Activated T-helper 1 cell treated with anti-CD3 and anti-CD28 coated beads, Interleukin-12 subunit alpha, Interleukin-12 subunit beta, Interleukin-2, Interleukin-4 antibody, amounts not matched to agents 30 ng/mL and 10 ng/mL and 1 ng/mL, durations not matched to agents 14 hours and 24 hours and 36 hours (primary cell): ENCODE data around the gene HHAT. TPM values are rescaled to one million over a fixed set of nuclear protein-coding genes. Genes with fewer than 3 reads are reported as not detected.
"Not testable (repeated sequence)": the region's sequence is repeated elsewhere in the genome, so short reads cannot be mapped to it uniquely, and the experiment has no call there.

Experiments
- DNase-seq: peaks from one replicate; pipeline ENCODE4 v3.0.0; 2021; ENCODE audit warnings: low spot score
- H3K27ac Mint-ChIP-seq: one replicate; pipeline ENCODE4 v1.8.0; 2021; ENCODE audit warnings: mild to moderate bottlenecking, mixed read lengths
- H3K27me3 Mint-ChIP-seq: one replicate; pipeline ENCODE4 v1.8.0; 2022; ENCODE audit warnings: mild to moderate bottlenecking, moderate library complexity, mixed read lengths; ENCODE audit not compliant: insufficient read depth
- H3K36me3 Mint-ChIP-seq: one replicate; pipeline ENCODE4 v1.8.0; 2021; ENCODE audit warnings: low read depth, mixed read lengths
- H3K4me1 Mint-ChIP-seq: one replicate; pipeline ENCODE4 v1.8.0; 2021; ENCODE audit warnings: low read depth, mixed read lengths
- H3K4me3 Mint-ChIP-seq: one replicate; pipeline ENCODE4 v1.8.0; 2021; ENCODE audit warnings: mild to moderate bottlenecking, moderate library complexity, mixed read lengths
- H3K9me3 Mint-ChIP-seq: one replicate; pipeline ENCODE4 v1.8.0; 2021; ENCODE audit warnings: mixed read lengths
- intact Hi-C: fragments of 100-400 bp; cut with micrococcal nuclease; formaldehyde crosslinking; loops from one replicate; pipeline ENCODE4 v1.15.1; 2024
- total RNA-seq: library from RNA; stranded (reverse); gene quantifications from 2 replicates; pipeline ENCODE4 v1.2.3, GENCODE V29; 2022

The HHAT gene
- total RNA-seq, 1 donor from 2014 or later, result 0.67 TPM

GRCh38 chr1:210347112-210347511, 18.4 kb downstream of the HHAT start:
- intact Hi-C loops, result loop anchor here (1.0 to 2.0 kb wide), 2 partner anchors 15 to 26 kb away; no protein-coding TSS in a partner anchor
- Mint-ChIP-seq H3K4me1 (peaks cover 11% of the 10 kb centered on the region), H3K9me3 (no peaks in the 10 kb centered on the region), H3K27me3 (peaks cover 6% of the 10 kb centered on the region), H3K36me3 (no peaks in the 10 kb centered on the region), H3K27ac (peak overlapping the region; percentile 3), H3K4me3 (no peak overlapping the region)
- DNase-seq, result no peak

GRCh38 chr1:210351496-210351895, 22.8 kb downstream of the HHAT start:
- DNase-seq, result no peak
- no peak overlapping the region for H3K27ac Mint-ChIP-seq
- no peaks in the 10 kb centered on the region for H3K36me3 Mint-ChIP-seq
- no peak overlapping the region for H3K4me3 Mint-ChIP-seq
- no peaks in the 10 kb centered on the region for H3K9me3 Mint-ChIP-seq
- H3K27me3 Mint-ChIP-seq, result peaks cover 9% of the 10 kb centered on the region
- intact Hi-C loops, result no loop called here
- peaks cover 11% of the 10 kb centered on the region for H3K4me1 Mint-ChIP-seq

- Mint-ChIP-seq H3K4me1 (peaks cover 2% of the 10 kb centered on the region), H3K27ac (no peak overlapping the region), H3K4me3 (no peak overlapping the region), H3K36me3 (no peaks in the 10 kb centered on the region), H3K27me3 (peaks cover 11% of the 10 kb centered on the region), H3K9me3 (no peaks in the 10 kb centered on the region)
- DNase-seq, result no peak
- intact Hi-C loops, result no loop called here
Observed at GRCh38 chr1:210352575-210352974, 23.9 kb downstream of the HHAT start.

- H3K27me3 Mint-ChIP-seq, result peaks cover 11% of the 10 kb centered on the region
- H3K36me3 Mint-ChIP-seq, H3K4me1 Mint-ChIP-seq, DNase-seq, intact Hi-C loops, H3K27ac Mint-ChIP-seq, H3K4me3 Mint-ChIP-seq, H3K9me3 Mint-ChIP-seq: not testable (repeated sequence)
Observed at GRCh38 chr1:210354305-210354704, 25.6 kb downstream of the HHAT start.

- Mint-ChIP-seq H3K36me3 (no peaks in the 10 kb centered on the region), H3K4me3 (no peak overlapping the region), H3K27ac (no peak overlapping the region), H3K4me1 (no peaks in the 10 kb centered on the region), H3K27me3 (peaks cover 4% of the 10 kb centered on the region), H3K9me3 (no peaks in the 10 kb centered on the region)
- no peak for DNase-seq
- intact Hi-C loops, result no loop called here
Observed at GRCh38 chr1:210358626-210359025, 29.9 kb downstream of the HHAT start.

GRCh38 chr1:210359255-210359654, 30.6 kb downstream of the HHAT start:
- no peaks in the 10 kb centered on the region for H3K9me3 Mint-ChIP-seq
- H3K27me3 Mint-ChIP-seq, result peaks cover 4% of the 10 kb centered on the region
- intact Hi-C loops, result no loop called here
- no peak for DNase-seq
- H3K36me3 Mint-ChIP-seq, result no peaks in the 10 kb centered on the region
- no peaks in the 10 kb centered on the region for H3K4me1 Mint-ChIP-seq
- no peak overlapping the region for H3K4me3 Mint-ChIP-seq
- H3K27ac Mint-ChIP-seq, result no peak overlapping the region

- intact Hi-C loops, result loop anchor here (1.0 kb wide), 1 partner anchor 39 kb away; no protein-coding TSS in a partner anchor
- H3K27me3 Mint-ChIP-seq, result peaks cover 4% of the 10 kb centered on the region
- no peaks in the 10 kb centered on the region for H3K4me1 Mint-ChIP-seq
- H3K4me3 Mint-ChIP-seq, result no peak overlapping the region
- no peak overlapping the region for H3K27ac Mint-ChIP-seq
- no peaks in the 10 kb centered on the region for H3K36me3 Mint-ChIP-seq
- no peak for DNase-seq
- no peaks in the 10 kb centered on the region for H3K9me3 Mint-ChIP-seq
Observed at GRCh38 chr1:210360852-210361477, 32.3 kb downstream of the HHAT start.

GRCh38 chr1:210361665-210362064, 33.0 kb downstream of the HHAT start:
- intact Hi-C loops, result loop anchor here (1.0 kb wide), 1 partner anchor 39 kb away; no protein-coding TSS in a partner anchor
- H3K4me1 Mint-ChIP-seq, result no peaks in the 10 kb centered on the region
- no peaks in the 10 kb centered on the region for H3K9me3 Mint-ChIP-seq
- no peak for DNase-seq
- peaks cover 4% of the 10 kb centered on the region for H3K27me3 Mint-ChIP-seq
- H3K27ac Mint-ChIP-seq, result no peak overlapping the region
- no peaks in the 10 kb centered on the region for H3K36me3 Mint-ChIP-seq
- H3K4me3 Mint-ChIP-seq, result no peak overlapping the region

GRCh38 chr1:210362526-210362925, 33.8 kb downstream of the HHAT start:
- no peaks in the 10 kb centered on the region for H3K9me3 Mint-ChIP-seq
- peaks cover 5% of the 10 kb centered on the region for H3K27me3 Mint-ChIP-seq
- intact Hi-C loops, result no loop called here
- no peak overlapping the region for H3K4me3 Mint-ChIP-seq
- H3K36me3 Mint-ChIP-seq, result no peaks in the 10 kb centered on the region
- H3K4me1 Mint-ChIP-seq, result no peaks in the 10 kb centered on the region
- no peak for DNase-seq
- H3K27ac Mint-ChIP-seq, result no peak overlapping the region

GRCh38 chr1:210363119-210363518, 34.4 kb downstream of the HHAT start:
- intact Hi-C loops, result no loop called here
- H3K9me3 Mint-ChIP-seq, result no peaks in the 10 kb centered on the region

GRCh38 chr1:210364479-210364878, 35.8 kb downstream of the HHAT start:
- H3K9me3 Mint-ChIP-seq, result no peaks in the 10 kb centered on the region
- no peak for DNase-seq
- no peaks in the 10 kb centered on the region for H3K4me1 Mint-ChIP-seq

More at GRCh38 chr1:210363119-210363518, 34.4 kb downstream of the HHAT start:
- no peak overlapping the region for H3K27ac Mint-ChIP-seq
- DNase-seq, result no peak
- no peak overlapping the region for H3K4me3 Mint-ChIP-seq
- H3K27me3 Mint-ChIP-seq, result peaks cover 5% of the 10 kb centered on the region
- no peaks in the 10 kb centered on the region for H3K36me3 Mint-ChIP-seq
- H3K4me1 Mint-ChIP-seq, result no peaks in the 10 kb centered on the region

GRCh38 chr1:210366767-210367166, 38.1 kb downstream of the HHAT start:
- DNase-seq, result no peak
- no peaks in the 10 kb centered on the region for H3K9me3 Mint-ChIP-seq

More at GRCh38 chr1:210364479-210364878, 35.8 kb downstream of the HHAT start:
- Mint-ChIP-seq H3K36me3 (no peaks in the 10 kb centered on the region), H3K4me3 (no peak overlapping the region), H3K27ac (no peak overlapping the region), H3K27me3 (peaks cover 3% of the 10 kb centered on the region)
- intact Hi-C loops, result no loop called here

GRCh38 chr1:210367566-210367965, 38.9 kb downstream of the HHAT start:
- no peaks in the 10 kb centered on the region for H3K9me3 Mint-ChIP-seq
- H3K4me3 Mint-ChIP-seq, result no peak overlapping the region
- H3K36me3 Mint-ChIP-seq, result no peaks in the 10 kb centered on the region
- H3K4me1 Mint-ChIP-seq, result no peaks in the 10 kb centered on the region
- peaks cover 2% of the 10 kb centered on the region for H3K27me3 Mint-ChIP-seq
- H3K27ac Mint-ChIP-seq, result no peak overlapping the region
- no peak for DNase-seq
- intact Hi-C loops, result no loop called here

More at GRCh38 chr1:210366767-210367166, 38.1 kb downstream of the HHAT start:
- intact Hi-C loops, result no loop called here
- no peaks in the 10 kb centered on the region for H3K36me3 Mint-ChIP-seq
- peaks cover 2% of the 10 kb centered on the region for H3K27me3 Mint-ChIP-seq
- no peaks in the 10 kb centered on the region for H3K4me1 Mint-ChIP-seq
- no peak overlapping the region for H3K4me3 Mint-ChIP-seq
- no peak overlapping the region for H3K27ac Mint-ChIP-seq

GRCh38 chr1:210369425-210369824, 40.7 kb downstream of the HHAT start:
- no peaks in the 10 kb centered on the region for H3K36me3 Mint-ChIP-seq
- H3K4me3 Mint-ChIP-seq, result no peak overlapping the region
- intact Hi-C loops, result no loop called here
- DNase-seq, result no peak
- peaks cover 14% of the 10 kb centered on the region for H3K4me1 Mint-ChIP-seq
- H3K27ac Mint-ChIP-seq, result no peak overlapping the region
- H3K27me3 Mint-ChIP-seq, result peaks cover 2% of the 10 kb centered on the region
- no peaks in the 10 kb centered on the region for H3K9me3 Mint-ChIP-seq
